GM12875 (cell line): Measurements from ENCODE around the gene CSNK1E.

Experiments used
- H3K4me3 ChIP-seq: one replicate; pipeline ENCODE4 v1.5.1; 2011; ENCODE audit warnings: low read depth, low read length, control low read depth
- TF ChIP-seq, protein P1 (sequence below): IDR thresholded peaks from 2 replicates; pipeline ENCODE4 v1.5.1; 2011; ENCODE audit warnings: low read depth, mild to moderate bottlenecking, control low read depth, inconsistent platforms, low read length, moderate library complexity, borderline replicate concordance; ENCODE audit not compliant: insufficient read depth

CSNK1E gene

DNA sequence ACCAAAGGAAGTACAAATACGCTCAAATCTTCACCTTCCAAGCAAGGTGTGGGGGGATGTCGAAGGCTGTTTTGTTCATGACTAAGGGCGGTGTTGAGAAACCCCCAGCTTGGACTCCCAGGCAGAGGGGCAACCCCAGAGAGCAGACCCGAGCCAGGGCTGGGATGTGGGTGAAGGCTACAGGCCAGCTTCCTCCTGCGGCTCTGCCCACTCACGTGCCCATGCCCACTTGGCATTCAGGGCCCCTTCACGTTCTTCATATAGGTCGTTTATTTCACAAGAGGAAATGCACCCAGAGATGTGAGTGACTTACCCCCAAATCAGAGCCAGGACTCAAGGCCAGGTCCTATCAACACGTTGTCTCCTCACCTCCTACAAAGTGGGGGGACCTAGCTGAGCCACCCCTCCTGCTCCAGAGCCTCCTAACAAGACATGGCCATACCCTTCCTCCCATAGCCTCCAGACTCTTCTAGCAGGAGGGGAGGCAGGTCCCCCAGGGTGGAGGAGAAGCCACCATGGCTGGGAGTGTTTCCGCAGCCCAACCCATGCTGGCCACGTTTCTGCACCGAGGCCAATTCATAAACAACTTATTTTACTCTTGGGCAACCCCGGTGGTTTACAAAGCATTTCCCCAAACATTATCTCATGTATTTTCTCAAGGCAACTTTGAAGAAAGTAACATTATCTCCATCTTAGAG lies 66.4 kb downstream of the CSNK1E start:
- TF ChIP-seq, protein P1, sequence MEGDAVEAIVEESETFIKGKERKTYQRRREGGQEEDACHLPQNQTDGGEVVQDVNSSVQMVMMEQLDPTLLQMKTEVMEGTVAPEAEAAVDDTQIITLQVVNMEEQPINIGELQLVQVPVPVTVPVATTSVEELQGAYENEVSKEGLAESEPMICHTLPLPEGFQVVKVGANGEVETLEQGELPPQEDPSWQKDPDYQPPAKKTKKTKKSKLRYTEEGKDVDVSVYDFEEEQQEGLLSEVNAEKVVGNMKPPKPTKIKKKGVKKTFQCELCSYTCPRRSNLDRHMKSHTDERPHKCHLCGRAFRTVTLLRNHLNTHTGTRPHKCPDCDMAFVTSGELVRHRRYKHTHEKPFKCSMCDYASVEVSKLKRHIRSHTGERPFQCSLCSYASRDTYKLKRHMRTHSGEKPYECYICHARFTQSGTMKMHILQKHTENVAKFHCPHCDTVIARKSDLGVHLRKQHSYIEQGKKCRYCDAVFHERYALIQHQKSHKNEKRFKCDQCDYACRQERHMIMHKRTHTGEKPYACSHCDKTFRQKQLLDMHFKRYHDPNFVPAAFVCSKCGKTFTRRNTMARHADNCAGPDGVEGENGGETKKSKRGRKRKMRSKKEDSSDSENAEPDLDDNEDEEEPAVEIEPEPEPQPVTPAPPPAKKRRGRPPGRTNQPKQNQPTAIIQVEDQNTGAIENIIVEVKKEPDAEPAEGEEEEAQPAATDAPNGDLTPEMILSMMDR, result no peak
- H3K4me3 ChIP-seq, result no peak overlapping the region

DNA sequence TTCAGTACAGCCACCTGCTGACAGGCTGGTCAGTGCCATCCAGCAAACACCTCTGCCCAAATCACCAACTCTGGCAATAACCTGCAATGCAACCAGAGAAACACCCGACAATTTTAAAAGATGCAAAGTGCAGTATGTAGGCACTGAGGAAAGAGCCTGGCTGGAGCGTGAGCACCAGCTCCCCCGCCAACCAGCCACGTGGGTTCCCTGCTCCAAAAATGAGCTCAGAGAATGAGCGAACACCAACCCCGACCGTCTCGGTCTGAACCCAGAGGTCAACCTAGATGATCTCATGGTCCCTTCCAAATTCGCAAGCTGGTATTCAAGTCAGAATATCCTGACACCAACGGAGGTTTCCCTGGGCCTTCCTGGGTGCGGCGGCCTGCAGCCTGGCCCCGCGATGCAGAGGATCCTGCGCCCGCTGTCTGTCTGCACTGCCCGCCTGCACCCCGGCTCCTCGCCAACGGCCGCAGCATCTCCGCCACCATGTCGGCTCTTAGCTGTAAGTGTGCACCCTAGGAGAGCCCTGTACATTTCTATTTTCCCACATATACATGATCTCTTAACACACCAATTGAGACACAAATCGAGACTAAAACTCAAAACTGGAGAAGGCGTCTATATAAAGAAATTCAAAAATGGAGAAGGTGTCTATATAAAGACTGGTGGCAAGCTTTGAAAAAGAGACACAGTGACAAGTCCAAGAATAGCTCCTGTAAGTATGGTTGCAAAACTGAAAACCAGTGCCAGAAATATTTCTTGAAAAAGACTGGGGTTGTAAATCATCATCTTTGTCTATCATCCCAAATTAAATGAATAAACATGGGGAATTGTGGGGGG lies 67.2 kb downstream of the CSNK1E start:
- no peak overlapping the region for H3K4me3 ChIP-seq
- TF ChIP-seq, protein P1, result no peak

DNA sequence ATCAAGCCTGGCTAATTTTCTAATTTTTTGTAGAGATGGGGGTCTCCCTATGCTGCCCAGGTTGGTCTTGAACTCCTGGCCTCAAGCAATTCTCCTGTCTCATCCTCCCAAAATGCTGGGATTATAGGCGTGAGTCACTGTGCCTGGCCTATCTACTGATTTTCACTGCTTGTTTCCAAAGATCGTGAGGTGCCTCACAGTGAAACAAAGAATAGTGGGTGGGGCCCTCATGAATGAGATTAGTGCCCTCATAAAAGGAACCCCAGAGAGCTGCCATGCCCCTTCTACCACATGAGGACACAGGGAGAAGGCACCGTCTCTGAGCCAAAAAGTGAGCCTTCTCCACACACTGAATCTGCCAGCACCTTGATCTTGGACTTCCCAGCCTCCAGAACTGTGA lies 67.9 kb downstream of the CSNK1E start:
- TF ChIP-seq, protein P1, result no peak
- H3K4me3 ChIP-seq, result no peak overlapping the region

DNA sequence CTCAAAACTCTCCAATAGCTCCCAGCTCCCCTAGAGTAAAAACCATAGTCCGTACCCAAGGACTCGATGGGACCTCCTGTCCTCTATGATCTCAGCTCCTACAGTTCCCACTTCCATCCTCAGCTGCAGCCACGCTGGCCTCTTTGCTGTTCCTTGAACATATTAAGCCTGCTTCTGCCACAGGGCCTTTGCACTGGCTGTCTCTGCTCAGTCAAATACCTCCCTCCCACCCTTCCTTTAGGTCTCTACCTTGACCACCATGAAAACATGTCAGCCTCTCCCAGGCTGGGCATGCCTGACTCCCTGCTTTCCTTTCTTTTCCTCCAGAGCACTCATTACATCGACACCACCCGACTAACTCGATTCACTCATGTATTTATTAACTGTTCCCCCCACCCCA lies 69.0 kb downstream of the CSNK1E start:
- H3K4me3 ChIP-seq, result no peak overlapping the region
- TF ChIP-seq, protein P1, result no peak

DNA sequence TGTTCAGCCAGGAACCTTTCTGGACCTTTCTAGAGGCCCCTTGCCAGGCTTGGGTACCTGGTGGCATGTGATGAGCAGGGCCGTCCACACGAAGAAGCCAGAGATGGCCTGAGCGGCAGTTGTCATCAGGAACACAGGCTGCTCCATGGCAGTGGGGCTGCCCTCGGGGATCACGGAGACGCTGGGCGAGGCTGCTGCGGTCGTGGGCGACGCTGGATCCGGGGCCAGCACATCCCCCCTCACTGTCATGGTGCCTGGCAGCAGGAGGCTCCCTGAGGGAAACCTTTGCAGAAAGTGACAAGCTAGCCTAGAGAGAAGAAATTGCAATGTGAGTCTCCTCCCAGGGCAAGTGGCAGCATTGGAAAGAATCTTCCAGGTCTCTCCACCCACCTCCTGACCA lies 69.5 kb downstream of the CSNK1E start:
- TF ChIP-seq, protein P1, result no peak
- H3K4me3 ChIP-seq, result no peak overlapping the region

DNA sequence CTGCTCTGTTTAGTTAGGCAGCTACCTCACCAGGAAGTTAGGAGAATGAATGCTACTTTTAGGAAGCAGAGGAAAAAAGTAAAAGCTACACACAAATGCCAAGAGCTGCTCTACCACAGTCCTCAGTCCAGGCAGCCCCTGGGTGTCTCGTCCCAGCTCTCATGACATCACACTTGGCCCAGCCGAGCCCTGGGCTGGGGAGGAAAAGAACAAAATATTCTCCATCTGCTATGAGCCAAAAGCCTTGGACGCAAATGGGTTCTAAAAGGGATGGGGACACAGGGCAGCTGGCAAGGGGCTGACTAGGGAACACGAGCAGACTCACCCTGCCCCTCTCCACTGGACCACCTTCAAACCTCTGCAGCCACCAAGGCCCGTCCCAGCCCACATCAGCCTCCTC lies 70.5 kb downstream of the CSNK1E start:
- H3K4me3 ChIP-seq, result no peak overlapping the region
- TF ChIP-seq, protein P1, result no peak
